Right atrium auricular region (tissue), 2 donors: ENCODE data around the gene ZFAND3. TPM values are rescaled to one million over a fixed set of nuclear protein-coding genes. Genes with fewer than 3 reads are reported as not detected.

Source experiments
- DNase-seq: peaks from one replicate; pipeline ENCODE4 v3.0.0-alpha.2; 2019; ENCODE audit warnings: low spot score
- H3K27ac ChIP-seq, 2 donors: fragments of 200-600 bp; sonication (generic); 1 replicate in 1 of 2; 2 replicates in 1 of 2; pipeline ENCODE4 v1.5.1; 2016 to 2019
- H3K27me3 ChIP-seq, 2 donors: fragments of 200-600 bp; sonication (generic); one replicate each; pipeline versions ENCODE4 v1.5.1 to v1.6.0; 2017 to 2019
- H3K36me3 ChIP-seq: fragments of 200-600 bp; sonication (generic); one replicate; pipeline ENCODE4 v1.5.1; 2016
- H3K4me1 ChIP-seq, 2 donors: fragments of 200-600 bp; sonication (generic); one replicate each; pipeline versions ENCODE4 v1.5.1 to v1.6.0; 2017 to 2019
- H3K4me3 ChIP-seq, 2 donors: fragments of 200-600 bp; sonication (generic); 1 replicate in 1 of 2; 2 replicates in 1 of 2; pipeline ENCODE4 v1.5.1; 2017 to 2019; ENCODE audit warnings: mild to moderate bottlenecking in 1 of 2, moderate library complexity in 1 of 2
- H3K9me3 ChIP-seq, 2 donors: fragments of 200-600 bp; sonication (generic); one replicate each; pipeline ENCODE4 v1.5.1; 2019
- CTCF ChIP-seq, 2 donors: fragments of 200-600 bp; sonication (generic); IDR thresholded peaks; one replicate each; pipeline ENCODE4 v1.5.1; 2019; ENCODE audit warnings: antibody characterized with exemption in 2 of 2
- total RNA-seq, 2 donors: library from RNA; depleted of rRNA; stranded (reverse); fragments of >200 nt; gene quantifications; one replicate each; pipeline ENCODE4 v1.1.0, GENCODE V29; 2016

Gene ZFAND3
- total RNA-seq, 2 donors from 2014 or later = 36.7 to 40.0 TPM

- no peak for TF ChIP-seq CTCF (IDR thresholded peaks at IDR 0.05)
- H3K27me3 ChIP-seq = no peaks in the 10 kb centered on the region
- H3K4me1 ChIP-seq = no peaks in the 10 kb centered on the region
- no peak for DNase-seq
- H3K27ac ChIP-seq = no peak overlapping the region
- H3K36me3 ChIP-seq = no peaks in the 10 kb centered on the region
- H3K4me3 ChIP-seq = no peak overlapping the region
- no peaks in the 10 kb centered on the region for H3K9me3 ChIP-seq
Measured at GRCh38 chr6:38164131-38164481, 344.6 kb downstream of the ZFAND3 start.

- no peak overlapping the region for H3K4me3 ChIP-seq
- no peaks in the 10 kb centered on the region for H3K27me3 ChIP-seq
- DNase-seq = no peak
- no peak for TF ChIP-seq CTCF (IDR thresholded peaks at IDR 0.05)
- H3K9me3 ChIP-seq = no peaks in the 10 kb centered on the region
- no peak overlapping the region for H3K27ac ChIP-seq
- H3K4me1 ChIP-seq = no peaks in the 10 kb centered on the region
- H3K36me3 ChIP-seq = no peaks in the 10 kb centered on the region
Measured at GRCh38 chr6:38164671-38165108, 345.2 kb downstream of the ZFAND3 start.

GRCh38 chr6:38166411-38167240 lies 347.1 kb downstream of the ZFAND3 start:
- TF ChIP-seq CTCF (IDR thresholded peaks at IDR 0.05) = no peak
- H3K36me3 ChIP-seq = no peaks in the 10 kb centered on the region
- DNase-seq = no peak

GRCh38 chr6:38167598-38167997 lies 348.1 kb downstream of the ZFAND3 start:
- DNase-seq = no peak
- no peaks in the 10 kb centered on the region for H3K36me3 ChIP-seq
- H3K9me3 ChIP-seq = no peaks in the 10 kb centered on the region
- no peak overlapping the region for H3K27ac ChIP-seq
- no peaks in the 10 kb centered on the region for H3K4me1 ChIP-seq
- no peak overlapping the region for H3K4me3 ChIP-seq
- TF ChIP-seq CTCF (IDR thresholded peaks at IDR 0.05) = no peak
- H3K27me3 ChIP-seq = no peaks in the 10 kb centered on the region

More at GRCh38 chr6:38166411-38167240, 347.1 kb downstream of the ZFAND3 start:
- Histone ChIP-seq H3K4me3 (no peak overlapping the region), H3K27ac (no peak overlapping the region), H3K27me3 (no peaks in the 10 kb centered on the region), H3K9me3 (no peaks in the 10 kb centered on the region), H3K4me1 (no peaks in the 10 kb centered on the region)

GRCh38 chr6:38168126-38168525 lies 348.6 kb downstream of the ZFAND3 start:
- Histone ChIP-seq H3K36me3 (no peaks in the 10 kb centered on the region), H3K27ac (no peak overlapping the region), H3K4me1 (no peaks in the 10 kb centered on the region), H3K9me3 (no peaks in the 10 kb centered on the region), H3K4me3 (no peak overlapping the region), H3K27me3 (no peaks in the 10 kb centered on the region)
- DNase-seq = no peak
- no peak for TF ChIP-seq CTCF (IDR thresholded peaks at IDR 0.05)

- DNase-seq = no peak
- no peak overlapping the region for H3K27ac ChIP-seq
- no peak overlapping the region for H3K4me3 ChIP-seq
- TF ChIP-seq CTCF (IDR thresholded peaks at IDR 0.05) = no peak
- no peaks in the 10 kb centered on the region for H3K9me3 ChIP-seq
- H3K27me3 ChIP-seq = no peaks in the 10 kb centered on the region
- no peaks in the 10 kb centered on the region for H3K4me1 ChIP-seq
- H3K36me3 ChIP-seq = no peaks in the 10 kb centered on the region
Measured at GRCh38 chr6:38168699-38169098, 349.2 kb downstream of the ZFAND3 start.
